Memory B cell (primary cell): ENCODE data around the gene PATL1.
"Not testable (repeated sequence)": the region's sequence is repeated elsewhere in the genome, so short reads cannot be mapped to it uniquely, and the experiment has no call there.

Source experiments
- ATAC-seq: fragments of 150-1000 bp; cut with Tn5 transposase; 2 replicates; pipeline ENCODE4 v1.10.0; 2021; ENCODE audit warnings: low read depth, mild to moderate bottlenecking, moderate library complexity
- DNase-seq, 2 donors: peaks; one replicate each; pipeline ENCODE4 v3.0.0; 2022; ENCODE audit warnings: low spot score in 2 of 2
- H3K27ac Mint-ChIP-seq: one replicate; pipeline ENCODE4 v1.8.0; 2022; ENCODE audit warnings: mild to moderate bottlenecking, moderate library complexity, mixed read lengths
- H3K27me3 Mint-ChIP-seq: one replicate; pipeline ENCODE4 v1.8.0; 2022; ENCODE audit warnings: mixed read lengths
- H3K36me3 Mint-ChIP-seq: one replicate; pipeline ENCODE4 v1.8.0; 2022; ENCODE audit warnings: mild to moderate bottlenecking, mixed read lengths
- H3K4me1 Mint-ChIP-seq: one replicate; pipeline ENCODE4 v1.8.0; 2022; ENCODE audit warnings: mixed read lengths
- H3K4me3 Mint-ChIP-seq: one replicate; pipeline ENCODE4 v1.8.0; 2022; ENCODE audit warnings: mild to moderate bottlenecking, moderate library complexity, mixed read lengths
- H3K9me3 Mint-ChIP-seq: one replicate; pipeline ENCODE4 v1.8.0; 2022; ENCODE audit warnings: mixed read lengths

The PATL1 gene

GRCh38 chr11:59668950-59669610 lies at the start of gene PATL1:
PATL1 (minus strand) TSS chr11:59669037; CDS start chr11:59668895, 142 bp downstream.
- ATAC-seq (peak; percentile 81), DNase-seq (peak; percentile 93 to 98)
- peaks cover 16% of the 10 kb centered on the region for H3K36me3 Mint-ChIP-seq
- peaks cover 2% of the 10 kb centered on the region for H3K27me3 Mint-ChIP-seq
- peaks cover 30% of the 10 kb centered on the region for H3K4me1 Mint-ChIP-seq
- H3K27ac Mint-ChIP-seq, result peak within 1 kb of the TSS; percentile 100
- H3K4me3 Mint-ChIP-seq, result peak within 1 kb of the TSS; percentile 99
- no peaks in the 10 kb centered on the region for H3K9me3 Mint-ChIP-seq

GRCh38 chr11:59716051-59716450 lies 47.2 kb upstream of the PATL1 start:
- DNase-seq (no peak), ATAC-seq (no peak)
- no peaks in the 10 kb centered on the region for H3K4me1 Mint-ChIP-seq
- H3K4me3 Mint-ChIP-seq, result no peak overlapping the region
- peaks cover 1% of the 10 kb centered on the region for H3K36me3 Mint-ChIP-seq
- no peaks in the 10 kb centered on the region for H3K9me3 Mint-ChIP-seq
- H3K27ac Mint-ChIP-seq, result no peak overlapping the region
- H3K27me3 Mint-ChIP-seq, result peaks cover 15% of the 10 kb centered on the region

DNA sequence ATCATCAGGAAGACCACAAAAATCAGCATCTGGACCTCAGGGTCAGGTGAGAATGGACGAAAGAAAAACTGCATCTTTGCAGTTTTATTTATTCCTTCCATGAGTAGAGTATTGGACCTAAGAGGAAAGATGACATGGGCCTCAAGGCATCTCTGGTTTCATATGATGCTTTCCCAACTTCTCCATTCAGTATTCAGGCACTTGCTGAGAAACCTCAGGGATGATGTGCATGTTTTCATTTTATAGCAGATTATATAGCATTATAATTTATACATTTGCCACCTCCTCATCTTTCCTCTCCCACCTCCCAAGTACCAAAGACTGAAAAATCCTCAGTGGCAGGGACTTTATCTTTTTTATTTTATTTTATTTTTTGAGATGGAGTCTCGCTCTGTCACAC lies 44.9 kb upstream of the PATL1 start, which contains the start of gene OR10V1:
TSS of gene OR10V1 (minus strand) at position 101 of the 400 bp plus-strand sequence. CDS start at position 101, 0 bp downstream.
- no peaks in the 10 kb centered on the region for H3K9me3 Mint-ChIP-seq
- H3K27me3 Mint-ChIP-seq, result peaks cover 13% of the 10 kb centered on the region
- no peak within 1 kb of the TSS for H3K4me3 Mint-ChIP-seq
- no peaks in the 10 kb centered on the region for H3K4me1 Mint-ChIP-seq
- ATAC-seq (no peak), DNase-seq (no peak)
- no peak within 1 kb of the TSS for H3K27ac Mint-ChIP-seq
- H3K36me3 Mint-ChIP-seq, result peaks cover 1% of the 10 kb centered on the region

- peaks cover 19% of the 10 kb centered on the region for H3K27me3 Mint-ChIP-seq
- H3K4me3 Mint-ChIP-seq, result no peak overlapping the region
- no peak overlapping the region for H3K27ac Mint-ChIP-seq
- ATAC-seq (no peak), DNase-seq (no peak)
- H3K9me3 Mint-ChIP-seq, result no peaks in the 10 kb centered on the region
- H3K4me1 Mint-ChIP-seq, result no peaks in the 10 kb centered on the region
- H3K36me3 Mint-ChIP-seq, result peaks cover 1% of the 10 kb centered on the region
These were observed 41.5 kb upstream of the PATL1 start for GRCh38 chr11:59710136-59710847.

DNA sequence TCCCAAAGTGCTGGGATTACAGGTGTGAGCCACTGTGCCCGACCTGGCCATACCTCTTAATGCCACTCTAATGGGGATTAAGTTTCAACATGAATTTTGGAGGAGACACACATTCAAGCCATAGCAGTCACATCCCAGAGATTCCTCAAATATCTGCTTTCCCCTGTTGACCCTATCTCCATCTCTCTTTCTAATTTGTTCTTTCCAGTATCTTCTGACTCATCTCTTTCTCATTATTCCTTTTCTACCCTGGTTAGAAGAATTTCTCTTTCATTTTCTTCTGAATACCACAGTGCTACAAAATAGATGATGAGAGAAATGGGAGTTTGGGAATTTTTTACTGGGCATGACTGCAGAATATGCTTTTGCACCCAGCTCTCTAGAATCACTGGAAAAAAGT lies 39.7 kb upstream of the PATL1 start:
- no peak for DNase-seq
- Mint-ChIP-seq H3K4me3 (no peak overlapping the region), H3K36me3 (peaks cover 3% of the 10 kb centered on the region), H3K27ac (no peak overlapping the region), H3K27me3 (peaks cover 16% of the 10 kb centered on the region), H3K9me3 (peaks cover 3% of the 10 kb centered on the region), H3K4me1 (no peaks in the 10 kb centered on the region)
- ATAC-seq, result no peak

DNA sequence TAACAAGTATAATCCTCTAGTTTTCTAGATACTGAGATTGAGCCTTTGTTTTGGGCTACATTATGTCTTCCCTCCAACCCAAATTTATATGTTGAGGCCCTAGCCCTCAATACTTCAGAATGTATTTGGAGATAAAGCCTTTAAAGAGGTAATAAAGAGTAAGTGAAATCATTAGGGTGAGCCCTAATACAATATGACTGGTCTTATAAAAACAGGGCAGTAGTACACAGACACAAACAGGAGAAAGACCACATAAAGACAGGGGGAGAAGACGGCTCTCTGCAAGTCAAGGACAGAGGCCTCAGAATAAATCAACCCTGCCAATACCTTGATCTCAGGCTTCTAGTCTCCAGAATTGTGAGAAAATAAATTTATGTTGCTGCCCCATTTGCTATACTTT lies 38.5 kb upstream of the PATL1 start:
- Mint-ChIP-seq H3K9me3 (peaks cover 3% of the 10 kb centered on the region), H3K27ac (no peak overlapping the region), H3K4me1 (no peaks in the 10 kb centered on the region), H3K36me3 (peaks cover 2% of the 10 kb centered on the region), H3K4me3 (no peak overlapping the region), H3K27me3 (peaks cover 9% of the 10 kb centered on the region)
- ATAC-seq (no peak), DNase-seq (no peak)

GRCh38 chr11:59706518-59707285 lies 37.9 kb upstream of the PATL1 start:
- DNase-seq (no peak), ATAC-seq (no peak)
- H3K9me3 Mint-ChIP-seq, result peaks cover 3% of the 10 kb centered on the region
- no peaks in the 10 kb centered on the region for H3K4me1 Mint-ChIP-seq
- H3K27ac Mint-ChIP-seq, result no peak overlapping the region
- peaks cover 11% of the 10 kb centered on the region for H3K27me3 Mint-ChIP-seq
- H3K4me3 Mint-ChIP-seq, result no peak overlapping the region
- H3K36me3 Mint-ChIP-seq, result peaks cover 2% of the 10 kb centered on the region

GRCh38 chr11:59705294-59705693 lies 36.5 kb upstream of the PATL1 start:
- DNase-seq (no peak), ATAC-seq (no peak)
- Mint-ChIP-seq H3K9me3 (peaks cover 3% of the 10 kb centered on the region), H3K36me3 (peaks cover 2% of the 10 kb centered on the region), H3K4me3 (no peak overlapping the region), H3K27me3 (peaks cover 11% of the 10 kb centered on the region), H3K4me1 (no peaks in the 10 kb centered on the region), H3K27ac (no peak overlapping the region)

DNA sequence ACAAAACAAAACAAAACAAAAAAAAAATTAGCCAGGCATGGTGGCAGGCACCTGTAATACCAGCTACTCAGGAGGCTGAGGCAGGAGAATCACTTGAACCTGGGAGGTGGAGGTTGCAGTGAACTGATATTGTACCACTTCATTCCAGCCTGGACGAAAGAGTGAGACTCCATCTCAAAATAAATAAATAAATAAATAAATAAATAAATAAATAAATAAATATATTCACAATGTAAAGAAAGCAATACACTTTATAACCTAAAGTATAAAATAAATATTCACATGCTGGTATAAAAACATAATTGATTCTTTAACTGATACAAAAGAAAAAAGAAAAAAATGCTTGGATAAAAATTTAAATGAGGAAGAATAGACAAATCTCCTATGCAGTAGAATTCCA lies 34.7 kb upstream of the PATL1 start:
- not testable (repeated sequence) for H3K4me1 Mint-ChIP-seq, H3K36me3 Mint-ChIP-seq, ATAC-seq, H3K4me3 Mint-ChIP-seq, H3K27ac Mint-ChIP-seq, H3K9me3 Mint-ChIP-seq, DNase-seq
- H3K27me3 Mint-ChIP-seq, result peaks cover 11% of the 10 kb centered on the region

DNA sequence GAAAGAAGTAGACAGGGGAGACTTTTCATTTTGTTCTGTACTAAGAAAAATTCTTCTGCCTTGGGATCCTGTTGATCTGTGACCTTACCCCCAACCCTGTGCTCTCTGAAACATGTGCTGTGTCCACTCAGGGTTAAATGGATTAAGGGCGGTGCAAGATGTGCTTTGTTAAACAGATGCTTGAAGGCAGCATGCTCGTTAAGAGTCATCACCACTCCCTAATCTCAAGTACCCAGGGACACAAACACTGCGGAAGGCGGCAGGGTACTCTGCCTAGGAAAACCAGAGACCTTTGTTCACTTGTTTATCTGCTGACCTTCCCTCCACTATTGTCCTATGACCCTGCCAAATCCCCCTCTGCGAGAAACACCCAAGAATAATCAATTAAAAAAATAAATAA lies 31.3 kb upstream of the PATL1 start:
- not testable (repeated sequence) for DNase-seq, H3K36me3 Mint-ChIP-seq, ATAC-seq, H3K27me3 Mint-ChIP-seq, H3K9me3 Mint-ChIP-seq, H3K27ac Mint-ChIP-seq, H3K4me3 Mint-ChIP-seq, H3K4me1 Mint-ChIP-seq

DNA sequence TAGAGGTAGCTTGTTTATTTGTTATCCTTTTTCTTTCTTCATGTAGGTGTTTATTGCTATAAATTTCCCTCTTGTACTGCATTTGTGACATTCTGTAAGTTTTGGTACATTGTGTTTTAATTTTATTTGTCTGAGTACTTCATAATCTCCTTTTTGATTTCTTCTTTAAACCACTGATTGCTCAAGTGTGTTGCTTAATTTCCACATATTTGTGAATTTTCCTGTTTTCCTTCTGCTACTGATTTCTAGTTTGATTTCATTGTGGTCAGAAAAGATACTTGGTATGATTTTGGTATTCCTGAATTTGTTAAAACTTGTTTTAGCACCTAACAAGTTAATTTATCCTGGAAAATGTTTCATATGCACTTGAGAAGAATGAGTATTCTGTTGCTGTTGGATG lies 29.7 kb upstream of the PATL1 start:
- DNase-seq (no peak), ATAC-seq (no peak)
- H3K36me3 Mint-ChIP-seq, result peaks cover 2% of the 10 kb centered on the region
- peaks cover 9% of the 10 kb centered on the region for H3K9me3 Mint-ChIP-seq
- H3K4me3 Mint-ChIP-seq, result no peak overlapping the region
- no peaks in the 10 kb centered on the region for H3K4me1 Mint-ChIP-seq
- peaks cover 3% of the 10 kb centered on the region for H3K27me3 Mint-ChIP-seq
- no peak overlapping the region for H3K27ac Mint-ChIP-seq

- DNase-seq (no peak), ATAC-seq (no peak)
- H3K36me3 Mint-ChIP-seq, result peaks cover 9% of the 10 kb centered on the region
- H3K4me3 Mint-ChIP-seq, result no peak overlapping the region
- peaks cover 10% of the 10 kb centered on the region for H3K27me3 Mint-ChIP-seq
- no peak overlapping the region for H3K27ac Mint-ChIP-seq
- H3K4me1 Mint-ChIP-seq, result no peaks in the 10 kb centered on the region
- peaks cover 24% of the 10 kb centered on the region for H3K9me3 Mint-ChIP-seq
These were observed 24.1 kb upstream of the PATL1 start for GRCh38 chr11:59692915-59693314.

DNA sequence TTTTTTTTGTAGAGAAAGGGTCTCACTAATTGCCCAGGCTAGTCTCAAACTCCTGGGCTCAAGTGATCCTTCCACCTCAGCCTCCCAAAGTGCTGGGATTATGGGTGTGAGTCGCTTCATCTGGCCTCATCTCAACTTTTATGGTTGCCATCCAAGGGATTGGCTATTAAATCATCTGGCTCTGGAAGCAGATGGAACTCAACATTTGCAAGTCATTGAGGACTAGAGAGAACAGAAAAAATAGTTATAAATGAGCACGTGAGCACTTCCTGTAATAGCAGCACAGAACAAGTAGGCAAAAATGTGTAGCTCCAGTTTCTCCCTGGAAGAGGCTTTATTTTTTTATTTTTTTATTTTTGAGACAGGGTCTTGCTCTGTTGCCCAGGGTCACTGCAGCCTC lies 22.3 kb upstream of the PATL1 start:
- ATAC-seq (no peak), DNase-seq (no peak)
- Mint-ChIP-seq H3K36me3 (peaks cover 9% of the 10 kb centered on the region), H3K27ac (no peak overlapping the region), H3K4me1 (no peaks in the 10 kb centered on the region), H3K9me3 (peaks cover 22% of the 10 kb centered on the region), H3K27me3 (peaks cover 12% of the 10 kb centered on the region), H3K4me3 (no peak overlapping the region)

- H3K36me3 Mint-ChIP-seq, result peaks cover 9% of the 10 kb centered on the region
- no peaks in the 10 kb centered on the region for H3K4me1 Mint-ChIP-seq
- H3K27ac Mint-ChIP-seq, result no peak overlapping the region
These were observed 20.2 kb upstream of the PATL1 start for GRCh38 chr11:59689015-59689414.

More at GRCh38 chr11:59689015-59689414, 20.2 kb upstream of the PATL1 start:
- Mint-ChIP-seq H3K27me3 (peaks cover 18% of the 10 kb centered on the region), H3K9me3 (peaks cover 23% of the 10 kb centered on the region), H3K4me3 (no peak overlapping the region)
- no peak for DNase-seq
- ATAC-seq, result no peak
